GM21529 (cell line): ENCODE measurements around the gene ZDHHC7.
"Not testable (repeated sequence)": the region's sequence is repeated elsewhere in the genome, so short reads cannot be mapped to it uniquely, and the experiment has no call there.

Experiments used
- ATAC-seq: cut with Tn5 transposase; IDR thresholded peaks from one replicate; pipeline ENCODE4 v1.9.1; 2021; ENCODE audit not compliant: unreplicated experiment

ZDHHC7 gene

DNA sequence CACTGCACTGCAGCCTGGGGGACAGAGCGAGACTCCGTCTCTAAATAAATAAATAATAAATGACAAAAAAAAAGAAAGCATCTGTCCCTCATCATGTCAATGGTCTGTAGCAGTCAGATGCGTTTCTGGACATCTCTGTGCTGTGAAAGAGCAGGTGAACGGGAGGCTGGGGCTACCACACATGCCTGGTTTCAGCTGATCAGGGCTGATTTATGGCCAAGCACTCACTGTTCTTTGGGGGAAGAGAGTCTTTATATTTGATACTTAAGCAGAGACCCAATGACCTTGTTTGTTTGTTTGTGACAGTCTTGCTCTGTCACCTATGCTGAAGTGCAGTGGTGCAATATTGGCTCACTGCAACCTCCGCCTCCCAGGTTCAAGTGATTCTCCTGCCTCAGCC, 33.7 kb upstream of the ZDHHC7 start:
- ATAC-seq = no peak

DNA sequence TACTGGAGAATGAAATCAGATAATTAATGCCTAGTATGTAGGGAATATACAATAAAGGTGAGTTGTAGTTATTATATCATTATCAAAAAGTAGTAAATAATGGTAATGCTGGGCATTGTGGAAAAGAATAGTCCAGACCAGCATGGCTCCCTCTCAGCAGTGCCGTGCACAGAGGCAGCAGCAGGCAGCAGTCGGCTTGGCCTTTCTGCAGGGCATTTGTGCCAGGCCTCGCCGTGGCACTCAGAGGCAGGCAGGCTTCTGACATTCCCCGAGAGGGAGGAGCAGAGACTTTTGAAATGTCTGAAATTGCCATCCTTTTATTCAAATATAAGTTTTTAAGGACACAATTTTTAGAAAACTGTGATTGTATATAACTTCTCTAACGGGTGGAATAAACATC, 31.3 kb upstream of the ZDHHC7 start:
- ATAC-seq = no peak

DNA sequence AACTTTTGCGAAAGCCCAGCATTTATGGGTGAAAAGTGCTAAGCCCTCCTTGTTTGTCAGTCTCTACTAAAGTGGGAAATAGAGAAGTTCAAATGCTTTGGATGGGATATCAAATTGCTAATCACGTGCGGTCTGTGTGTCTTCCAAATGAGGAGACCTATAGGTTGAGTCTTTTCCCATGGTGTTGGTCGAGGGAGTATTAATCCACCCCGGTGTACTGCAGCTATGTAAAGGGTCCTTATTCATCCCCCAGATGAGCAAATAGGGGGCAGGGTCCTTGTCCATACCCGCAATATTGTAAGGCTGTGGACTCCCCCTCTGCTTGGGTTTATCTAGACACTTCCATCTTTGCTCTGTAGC, 30.8 kb upstream of the ZDHHC7 start:
- ATAC-seq = no peak

DNA sequence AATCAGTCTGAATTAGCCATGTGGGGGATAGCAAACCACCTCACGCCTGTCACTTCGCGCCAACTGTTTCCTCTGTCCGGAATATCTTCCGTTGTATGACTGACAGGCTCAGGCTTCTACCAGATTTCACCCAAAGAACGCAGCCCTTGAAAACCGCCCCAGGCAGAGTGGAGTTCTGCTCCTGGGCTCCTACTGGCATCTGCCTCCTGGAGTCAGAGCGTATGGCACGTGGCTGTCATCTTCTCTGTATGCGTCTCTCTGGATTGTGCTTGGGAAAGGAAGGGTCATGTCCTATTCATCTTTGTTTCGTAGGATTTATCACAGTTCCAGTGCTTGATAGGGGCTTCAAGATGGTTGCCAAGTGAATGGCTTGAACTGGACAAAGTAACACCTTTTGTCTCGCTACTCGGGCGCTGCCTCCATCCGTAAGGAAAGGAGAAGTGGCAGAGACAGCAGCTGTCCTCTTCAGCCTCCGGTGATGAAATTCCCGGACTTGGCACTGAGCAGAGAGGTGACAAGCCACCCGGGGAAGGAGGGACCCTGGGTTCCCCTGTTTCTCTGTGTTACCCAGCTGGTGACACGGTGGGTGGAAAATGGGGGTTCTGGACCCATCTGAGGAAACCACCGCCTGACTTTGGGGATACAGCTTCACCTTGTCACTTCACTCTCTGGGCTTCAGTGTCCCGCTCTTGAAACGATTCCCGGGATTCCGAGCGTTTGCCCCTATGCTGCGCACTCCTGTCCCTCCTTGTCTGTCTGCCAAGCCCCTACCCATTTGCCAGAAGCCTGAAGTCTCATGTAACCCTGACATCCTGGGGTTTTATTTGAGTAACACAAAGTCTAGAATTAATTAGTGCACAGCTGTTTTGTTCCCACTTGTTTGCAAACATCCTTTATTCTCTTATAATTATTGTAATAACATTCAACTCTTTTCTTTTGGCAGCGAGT, 30.2 kb upstream of the ZDHHC7 start:
- no peak for ATAC-seq

DNA sequence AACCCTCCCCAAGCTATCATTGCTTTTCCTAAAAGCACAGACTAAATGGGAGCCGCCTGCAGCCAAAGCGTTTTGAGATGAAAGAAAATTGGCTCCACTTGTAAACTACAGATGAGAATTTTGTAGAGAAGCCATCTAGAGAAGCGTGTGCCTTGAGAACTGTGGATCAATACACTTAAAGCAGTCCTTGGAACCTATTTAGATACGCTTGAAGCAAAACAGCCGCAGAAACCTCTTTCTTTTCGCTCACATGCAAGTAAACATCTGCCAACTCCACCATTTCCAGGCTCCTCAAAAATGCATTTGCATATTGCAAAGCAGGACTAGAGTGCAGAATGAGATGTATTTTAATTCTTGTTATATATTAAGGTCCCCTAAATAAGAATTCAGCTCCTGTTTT, 29.4 kb upstream of the ZDHHC7 start:
- no peak for ATAC-seq

DNA sequence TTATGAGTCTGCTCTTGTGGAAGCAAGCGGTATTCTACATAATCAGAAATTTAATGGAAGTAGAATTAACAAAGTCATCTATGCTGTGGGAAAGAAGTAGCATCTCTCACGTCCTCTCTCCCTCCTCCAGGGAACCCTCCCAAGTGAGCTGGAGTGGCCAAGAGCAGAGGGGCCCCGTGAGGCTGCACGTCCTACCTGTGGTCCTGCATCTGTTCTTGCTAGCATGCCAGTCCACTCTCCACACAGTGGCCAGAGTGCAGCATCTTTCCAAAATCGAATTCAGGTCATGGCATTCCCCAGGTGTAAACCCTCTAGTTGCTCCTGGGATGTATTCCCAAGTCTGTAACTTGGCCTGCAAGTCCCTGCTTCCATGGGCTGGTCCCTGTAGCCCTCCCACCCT, 26.4 kb upstream of the ZDHHC7 start:
- no peak for ATAC-seq

DNA sequence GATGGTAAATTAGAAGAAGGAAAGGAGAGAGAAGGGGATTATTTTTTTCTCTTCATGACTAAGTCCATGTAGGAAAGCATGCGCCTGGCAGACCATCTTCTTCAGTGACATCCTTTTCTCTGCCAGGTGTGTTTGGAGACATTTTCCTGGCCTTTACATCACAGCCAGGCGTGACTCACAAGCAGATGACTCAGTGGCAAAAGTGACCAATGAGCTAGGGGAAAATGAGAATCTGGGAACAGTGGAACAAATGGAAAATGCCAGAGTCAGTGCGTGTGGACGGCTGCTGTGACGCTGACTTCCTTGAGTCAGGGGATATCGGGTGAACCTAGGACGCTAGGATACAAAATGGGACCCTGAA, 25.7 kb upstream of the ZDHHC7 start:
- ATAC-seq = no peak

DNA sequence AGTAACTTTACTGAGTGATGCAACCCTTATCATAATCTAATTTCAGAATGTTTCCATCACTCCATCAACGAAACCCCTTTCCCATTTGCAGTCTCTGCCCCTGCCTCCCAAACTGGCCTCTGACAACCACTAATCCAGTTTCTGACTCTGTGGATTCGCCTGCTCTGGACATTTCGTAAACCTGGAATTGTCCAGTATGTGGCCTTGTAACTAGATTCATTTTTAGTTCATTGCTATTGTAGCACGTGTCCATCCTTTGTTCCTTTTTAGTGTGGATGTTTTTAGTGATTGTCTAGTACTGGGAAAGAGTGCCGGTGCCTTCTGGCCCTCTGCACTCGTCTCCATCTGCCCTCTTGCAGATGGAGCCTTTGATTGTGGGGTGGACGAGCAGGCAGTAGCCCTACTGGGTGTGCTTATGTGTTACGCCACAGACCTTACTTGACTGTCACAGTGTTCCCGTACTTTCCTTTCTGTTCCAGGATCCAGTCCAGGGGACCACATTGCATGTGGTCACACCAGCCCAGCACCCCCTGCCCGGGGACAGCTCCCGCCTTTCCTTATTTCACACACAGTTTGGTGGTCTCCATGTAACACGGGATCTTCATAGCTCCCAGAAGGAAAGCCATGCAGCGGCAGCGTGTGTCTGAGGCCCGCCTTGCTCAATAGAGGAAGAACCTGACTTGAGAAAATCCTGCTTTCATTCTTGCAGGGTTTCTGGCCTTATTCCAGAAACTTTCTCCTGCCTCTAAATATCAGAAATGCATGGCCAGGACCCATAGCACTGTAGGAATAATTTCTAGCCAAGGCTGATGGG, 25.1 kb upstream of the ZDHHC7 start:
- ATAC-seq = no peak

DNA sequence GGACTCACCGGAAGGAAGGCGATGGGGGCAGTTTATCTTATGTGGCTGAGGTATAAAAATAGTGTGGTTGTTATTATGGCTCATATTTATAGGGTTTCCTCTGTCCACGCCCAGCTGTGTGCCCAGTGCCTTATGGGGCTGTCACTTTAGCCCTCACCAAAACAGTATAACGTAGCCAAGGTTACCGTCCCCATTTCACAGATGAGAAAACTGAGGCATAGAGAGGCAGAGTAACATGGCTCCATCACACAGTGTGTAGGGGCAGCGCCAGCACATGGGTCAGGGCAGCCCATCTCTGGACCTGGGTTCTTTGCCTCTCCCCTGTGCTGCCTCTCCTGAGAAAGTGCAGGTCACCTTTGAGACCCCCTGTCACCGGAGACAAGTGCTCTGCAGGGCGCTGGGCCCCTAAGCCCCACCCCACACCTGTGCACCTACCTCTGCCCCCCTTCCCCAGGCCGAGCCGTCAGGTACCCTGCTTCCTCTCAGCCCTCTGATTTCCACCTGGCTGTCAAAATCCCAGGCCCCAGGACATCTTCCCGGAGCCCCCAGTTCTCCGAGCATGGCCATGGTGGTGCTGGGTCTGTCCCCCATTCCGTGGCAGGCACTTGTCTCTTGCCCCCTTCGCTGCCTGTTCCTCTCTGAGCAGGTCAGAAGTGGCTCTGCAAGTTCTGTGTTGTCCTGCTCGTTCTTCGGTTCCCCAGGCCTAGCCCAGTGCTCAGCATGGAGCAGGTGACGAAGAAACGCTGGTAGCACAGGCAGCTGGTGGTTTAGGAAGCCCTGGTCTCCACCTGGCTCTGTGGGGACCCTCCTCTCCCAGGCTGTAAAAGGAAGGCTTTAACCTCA, 23.5 kb upstream of the ZDHHC7 start:
- ATAC-seq = no peak

DNA sequence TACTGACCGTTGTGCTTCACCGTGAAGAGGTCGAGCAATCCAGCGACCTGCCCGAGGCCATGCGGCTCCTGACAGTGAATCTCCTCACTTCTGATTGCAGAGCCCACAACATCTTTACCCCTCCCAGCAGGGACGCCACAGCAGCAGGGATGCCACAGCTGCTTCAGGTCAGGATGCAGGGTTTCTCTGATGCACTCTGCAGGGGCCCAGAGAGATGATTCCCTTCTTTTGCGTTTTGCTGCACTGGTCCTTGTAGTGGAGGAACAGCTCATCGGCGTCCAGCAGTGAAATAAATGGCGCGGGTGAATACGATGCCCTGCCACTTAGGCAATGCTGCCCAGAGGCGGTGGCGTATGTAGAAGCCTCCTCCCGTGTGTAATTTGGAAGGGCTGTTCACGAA, 21.8 kb upstream of the ZDHHC7 start:
- no peak for ATAC-seq

DNA sequence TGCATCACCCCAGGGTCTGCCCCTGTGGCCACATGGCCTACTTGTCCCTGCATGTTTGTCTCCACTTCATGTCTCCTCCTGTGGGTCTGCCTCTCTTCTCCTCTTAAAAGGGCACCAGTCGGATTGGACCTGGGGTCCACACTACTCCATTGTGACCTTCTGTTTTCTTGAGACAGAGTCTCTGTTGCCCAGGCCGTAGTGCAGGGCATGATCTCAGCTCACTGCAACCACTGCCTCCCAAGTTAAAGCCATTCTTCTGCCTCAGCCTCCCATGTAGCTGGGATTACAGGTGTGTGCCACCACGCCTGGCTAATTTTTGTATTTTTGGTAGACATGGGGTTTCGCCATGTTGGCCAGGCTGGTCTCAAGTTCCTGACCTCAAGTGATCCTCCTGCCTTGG, 20.9 kb upstream of the ZDHHC7 start:
- not testable (repeated sequence) for ATAC-seq

DNA sequence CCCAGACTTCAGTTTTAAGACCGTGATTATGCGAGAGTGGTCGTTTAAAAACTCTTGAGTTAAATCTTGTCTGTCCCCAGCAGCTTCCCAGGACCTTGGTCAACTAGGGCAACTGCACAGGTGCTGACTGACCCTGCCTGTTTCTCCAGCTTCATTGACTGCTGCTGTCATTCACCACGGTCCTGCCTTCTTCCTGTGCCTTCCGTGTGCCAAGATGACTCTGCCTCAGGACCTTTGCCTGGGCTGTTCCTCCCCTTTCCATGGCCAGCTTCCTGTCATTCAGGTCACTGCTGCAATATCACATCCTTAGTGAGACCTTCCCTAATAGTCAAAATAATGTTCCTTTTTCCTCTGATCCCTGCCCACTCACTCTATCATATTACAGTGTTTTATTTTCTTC, 20.1 kb upstream of the ZDHHC7 start:
- ATAC-seq = no peak

DNA sequence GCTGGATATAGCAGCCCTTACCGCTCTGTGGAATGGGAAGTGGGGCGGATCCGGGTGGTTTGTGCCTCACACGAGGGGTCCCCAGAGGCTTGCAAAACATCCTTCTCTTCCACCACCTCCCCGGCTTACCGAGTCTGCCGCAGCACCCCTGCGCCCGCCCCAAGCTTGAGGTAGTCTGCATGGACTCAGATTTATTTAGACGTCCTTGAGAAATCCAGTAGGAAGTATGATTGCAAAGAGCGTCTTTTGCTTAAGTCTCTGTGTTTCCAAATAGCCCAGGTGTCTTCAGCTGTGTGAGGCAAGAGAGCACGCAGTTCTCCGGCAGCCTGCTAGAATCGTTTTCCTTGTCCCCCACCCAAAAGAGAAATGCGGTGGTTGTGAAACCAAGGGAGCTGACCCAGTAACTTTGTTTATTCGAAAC, 18.7 kb upstream of the ZDHHC7 start:
- ATAC-seq = no peak

DNA sequence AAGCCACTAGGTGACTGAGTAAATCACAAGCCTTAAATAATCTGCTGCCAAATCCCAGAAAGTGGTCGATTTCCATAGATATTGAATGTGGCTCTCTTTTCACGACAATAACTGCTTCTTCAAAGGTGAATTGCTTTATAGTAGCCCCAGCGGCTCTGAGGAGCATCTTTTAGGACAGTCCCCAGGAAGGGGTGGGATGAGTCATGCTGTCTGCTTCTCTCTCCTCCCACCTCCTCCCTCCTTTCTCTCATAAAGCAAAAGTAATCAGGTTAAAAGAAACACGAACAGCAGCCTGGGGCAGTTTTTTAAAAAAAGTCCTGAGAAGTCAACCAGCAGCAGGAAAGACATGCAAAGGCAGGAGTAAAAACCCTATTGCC, 18.1 kb upstream of the ZDHHC7 start:
- peak; percentile 40 for ATAC-seq

DNA sequence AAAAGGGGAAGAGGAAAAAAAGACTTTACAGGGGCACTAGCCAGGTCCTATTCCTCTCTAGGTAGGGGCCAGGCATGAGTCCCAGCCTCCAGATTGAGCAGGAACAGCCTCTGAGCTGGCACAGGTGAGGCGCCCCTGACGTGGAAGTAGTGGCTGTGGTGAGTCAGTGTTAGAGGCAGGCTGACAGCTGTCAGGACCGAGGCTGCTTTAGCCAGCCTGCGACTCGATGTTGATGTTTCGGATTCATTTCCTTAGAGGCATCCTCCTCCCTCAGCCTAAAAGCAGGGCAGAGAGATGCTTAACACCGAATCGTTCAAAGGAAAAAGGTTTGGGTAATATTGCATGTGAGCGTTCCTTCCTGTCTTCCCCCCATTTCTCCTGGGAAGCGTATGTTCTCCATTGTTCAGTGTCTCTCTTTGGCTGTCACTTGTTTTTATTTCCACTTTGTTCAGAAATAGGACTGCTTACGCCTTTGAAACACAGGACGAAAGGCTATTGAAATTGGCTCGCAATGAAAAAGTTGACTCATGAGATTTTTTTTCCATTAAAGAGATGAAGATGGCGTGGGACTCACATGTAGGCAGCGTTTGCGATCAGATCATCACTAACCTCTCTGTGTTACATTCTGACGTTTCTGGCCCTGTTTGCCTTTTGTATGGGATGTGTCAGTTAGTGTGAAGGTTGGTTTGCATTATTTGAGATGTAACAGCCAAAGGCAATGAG, 17.5 kb upstream of the ZDHHC7 start:
- ATAC-seq = no peak

DNA sequence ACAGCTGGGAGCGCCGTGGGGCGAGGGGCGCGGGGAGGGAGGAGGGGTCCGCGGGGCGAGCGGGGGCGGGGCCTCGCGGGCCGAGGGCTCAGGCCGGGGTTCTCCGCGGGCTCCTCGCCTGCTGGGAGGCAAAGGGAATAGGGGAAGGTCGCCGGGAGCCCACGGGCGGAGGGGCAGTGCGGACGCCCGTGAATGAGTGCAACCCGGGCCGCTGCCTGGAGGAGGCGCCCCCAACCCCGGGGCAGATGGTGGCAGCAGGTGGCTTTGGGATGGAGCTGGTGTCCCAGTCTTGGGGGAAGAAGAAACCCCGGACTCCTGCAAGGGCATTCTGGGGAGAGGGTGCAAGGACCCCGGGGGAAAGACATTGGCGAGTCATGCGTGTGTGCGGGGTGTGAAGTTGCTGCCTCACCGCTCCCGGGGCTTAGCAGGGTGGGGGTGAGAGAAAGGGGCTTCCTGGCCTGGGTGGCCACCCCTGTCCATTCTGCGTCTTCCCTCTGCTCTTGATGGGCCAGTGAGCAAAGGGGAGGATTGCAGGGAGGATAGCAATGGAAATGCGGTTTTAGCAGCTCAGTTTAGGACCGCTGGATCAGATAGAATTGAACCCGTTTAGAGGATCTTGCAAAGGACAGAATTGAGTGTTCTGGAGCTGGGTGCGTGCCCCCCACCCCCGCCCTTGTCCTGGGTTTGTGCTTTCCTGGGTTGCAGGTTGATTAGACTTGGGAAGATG, 16.8 kb upstream of the ZDHHC7 start:
- peak; percentile 18 for ATAC-seq

DNA sequence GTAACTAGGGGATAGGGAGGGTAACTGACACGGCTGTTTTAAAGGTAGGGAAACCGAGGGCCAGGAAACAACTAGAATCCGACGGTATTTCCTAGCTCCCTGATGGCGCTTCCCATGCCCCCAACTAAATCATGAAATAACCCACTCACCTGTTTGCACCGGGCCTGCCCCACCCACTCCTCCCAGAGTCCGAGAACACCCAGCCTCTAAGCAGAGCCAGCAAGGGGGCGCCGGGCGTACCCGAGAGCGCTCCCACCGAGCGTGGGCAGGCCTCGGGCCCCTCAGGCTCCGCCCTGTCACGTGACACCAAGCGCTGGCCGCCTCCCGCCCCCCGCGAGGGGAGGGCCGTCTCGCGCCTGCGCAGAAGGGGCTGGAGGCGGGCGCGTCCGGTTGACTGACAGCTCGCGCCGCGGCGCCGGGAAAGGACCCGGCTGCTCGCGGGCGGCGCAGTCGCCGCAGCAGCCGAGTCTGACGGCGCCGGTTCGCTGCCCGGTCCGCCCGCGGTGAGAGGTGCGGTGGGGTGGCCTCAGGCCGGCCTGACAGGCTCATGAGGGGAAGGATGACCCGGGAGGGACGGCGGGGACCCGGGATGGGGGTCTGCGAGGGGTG, 16.1 kb upstream of the ZDHHC7 start, which contains the start of gene KIAA0513:
KIAA0513 (plus strand) TSS at position 447 of the 609 bp plus-strand sequence. CDS start 39,277 bp downstream, outside the sequence.
- ATAC-seq = peak; percentile 72

DNA sequence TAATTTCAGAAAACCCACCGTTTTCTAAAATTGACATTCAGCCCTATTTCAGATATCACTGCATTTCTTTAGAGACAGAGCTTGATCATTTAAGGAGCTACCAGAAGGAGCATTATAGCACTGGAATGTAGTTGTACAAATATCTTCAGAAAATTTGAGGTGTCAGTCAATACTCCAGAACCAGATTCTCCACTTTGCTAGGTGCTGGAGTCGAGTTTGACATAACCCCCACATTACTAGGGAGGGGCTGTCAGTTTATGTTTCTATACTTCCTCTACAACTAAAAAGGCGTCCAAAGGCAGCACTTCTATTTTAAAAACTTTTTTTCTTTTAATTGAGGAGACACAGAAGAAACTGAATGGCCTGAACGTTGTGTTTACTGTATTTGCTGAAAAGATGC, 15.4 kb upstream of the ZDHHC7 start:
- no peak for ATAC-seq
